Measurements from ENCODE around the gene ACYP1.
A peak's percentile ranks its signal among the peaks of the same experiment; 100 is the strongest.
"Not testable (repeated sequence)": the region's sequence is repeated elsewhere in the genome, so short reads cannot be mapped to it uniquely, and the experiment has no call there.

Gene ACYP1

GRCh38 chr14:75068294-75069120, 4.7 kb upstream of the ACYP1 start:
- DNase-seq, result peak; percentile 60

GRCh38 chr14:75067765-75068164, 3.9 kb upstream of the ACYP1 start:
- not testable (repeated sequence) for DNase-seq

DNA sequence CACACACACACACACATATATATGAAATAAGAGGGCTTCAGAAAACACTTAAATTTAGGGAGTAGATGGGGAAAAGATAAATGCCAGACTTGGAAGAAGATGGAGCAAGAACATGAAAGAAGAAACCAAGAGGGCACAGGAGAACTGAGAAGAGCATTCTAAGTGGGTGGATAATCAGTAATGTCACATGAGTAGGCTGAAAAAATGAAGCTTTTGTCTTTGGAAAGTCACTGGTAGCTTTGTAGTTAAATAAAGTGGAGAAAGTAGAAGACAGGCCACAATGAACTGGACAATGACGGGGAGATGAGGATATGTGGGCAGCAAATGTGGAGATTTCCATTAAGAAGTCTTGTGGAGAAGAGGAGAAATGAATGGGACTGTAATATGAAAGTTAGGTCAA, 3.4 kb upstream of the ACYP1 start:
- no peak for DNase-seq

GRCh38 chr14:75066691-75067090, 2.9 kb upstream of the ACYP1 start:
- no peak for DNase-seq

DNA sequence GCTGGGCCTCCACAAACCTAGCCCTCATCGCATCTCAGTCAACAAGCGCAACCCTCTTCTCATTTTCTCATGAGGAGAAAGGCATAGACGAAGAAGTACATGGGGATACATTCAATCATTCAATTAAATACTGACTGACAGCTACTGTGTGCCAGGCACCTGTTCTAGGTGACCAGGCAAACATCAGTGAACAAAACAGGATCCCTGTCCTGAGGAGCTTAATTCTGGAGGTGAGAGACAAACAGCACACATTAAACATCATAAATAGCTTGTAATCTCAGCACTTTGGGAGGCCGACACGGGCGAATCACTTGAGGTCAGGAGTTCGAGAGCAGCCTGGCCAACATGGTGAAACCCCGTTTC, 362 bp upstream of the ACYP1 start:
- no peak for DNase-seq

DNA sequence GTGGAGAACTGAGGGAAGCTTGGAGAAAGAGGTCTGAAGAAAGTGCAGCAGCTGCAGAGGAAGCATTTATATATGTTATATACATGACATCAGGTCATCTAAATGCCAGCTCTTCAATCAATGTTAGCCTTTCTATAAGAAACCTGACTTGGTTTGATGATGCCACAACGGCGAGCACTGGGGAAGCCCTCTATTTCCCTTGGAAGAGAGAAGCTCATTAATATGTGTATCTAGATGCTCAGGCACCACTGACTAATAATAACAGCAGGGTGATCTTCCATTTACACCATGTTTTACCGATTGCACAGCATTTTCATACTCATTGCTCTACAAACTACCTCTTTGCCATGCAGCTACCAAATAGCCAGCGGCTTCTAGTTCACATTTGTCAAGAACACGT, 811 bp downstream of the ACYP1 start:
- peak; percentile 40 for DNase-seq

DNA sequence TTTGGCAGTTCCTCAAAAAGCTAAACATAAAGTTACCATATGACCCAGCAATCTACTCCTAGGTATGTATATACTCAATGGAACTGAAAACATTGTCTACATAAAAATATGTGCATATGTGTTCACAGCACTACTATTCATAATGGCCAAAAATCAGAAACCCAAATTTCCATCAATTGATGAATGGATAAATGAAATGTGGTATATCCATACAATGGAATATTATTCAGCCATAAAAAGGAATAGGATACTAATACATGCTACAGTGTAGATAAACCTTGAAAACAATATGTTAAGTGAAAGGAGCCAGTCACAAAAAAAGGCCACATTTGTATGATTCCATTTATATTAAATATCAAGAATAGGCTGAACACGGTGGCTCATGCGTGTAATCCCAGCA, 3.4 kb downstream of the ACYP1 start:
- DNase-seq, result no peak

GRCh38 chr14:75059642-75060041, 4.2 kb downstream of the ACYP1 start:
- no peak for DNase-seq

- no peak for DNase-seq
Measured at GRCh38 chr14:75054421-75054820, 9.4 kb downstream of the ACYP1 start.

DNA sequence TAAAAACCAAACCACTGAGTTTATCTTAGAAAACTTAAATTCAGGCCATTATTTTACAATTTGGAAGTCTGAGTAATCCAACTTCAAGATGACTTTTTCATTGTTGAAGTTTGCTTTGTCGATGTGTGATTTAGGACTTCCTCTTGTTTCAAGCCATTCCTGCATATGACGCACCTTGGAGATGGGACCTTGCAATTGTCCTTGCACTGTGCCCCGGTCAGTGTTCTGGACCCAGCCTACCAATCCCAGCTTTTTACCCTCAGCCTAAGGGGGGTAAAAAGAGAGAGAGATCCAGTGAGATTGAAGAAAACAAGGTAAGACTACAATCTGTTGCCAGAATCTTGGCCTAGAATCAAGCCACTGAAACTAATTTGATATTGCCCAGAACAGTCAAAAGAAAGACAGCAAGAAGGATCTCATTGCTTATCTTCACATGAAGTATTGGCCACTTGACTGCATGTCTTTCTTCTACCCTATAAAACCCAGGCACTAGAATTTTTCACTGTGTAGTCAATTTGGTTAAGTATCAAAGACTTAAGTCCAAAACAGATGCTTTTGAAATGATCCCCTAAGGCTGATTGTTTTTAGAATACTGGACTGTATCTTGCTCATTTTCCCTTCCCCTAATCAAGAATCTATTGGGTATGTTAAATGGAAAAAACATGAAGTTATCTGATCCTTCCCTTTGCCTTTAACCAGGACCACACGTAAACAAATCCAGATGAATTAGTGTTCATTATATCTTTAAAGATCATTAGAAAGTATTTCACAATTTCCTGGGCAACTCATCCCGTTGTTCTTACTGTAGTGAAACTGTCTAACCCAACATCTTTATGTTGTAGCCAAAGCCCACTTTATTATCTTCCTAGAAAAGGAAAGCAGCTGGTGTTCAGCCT, 10.2 kb downstream of the ACYP1 start:
- no peak for DNase-seq

- DNase-seq, result peak; percentile 37
Measured at GRCh38 chr14:75051556-75051899, 12.3 kb downstream of the ACYP1 start.

DNA sequence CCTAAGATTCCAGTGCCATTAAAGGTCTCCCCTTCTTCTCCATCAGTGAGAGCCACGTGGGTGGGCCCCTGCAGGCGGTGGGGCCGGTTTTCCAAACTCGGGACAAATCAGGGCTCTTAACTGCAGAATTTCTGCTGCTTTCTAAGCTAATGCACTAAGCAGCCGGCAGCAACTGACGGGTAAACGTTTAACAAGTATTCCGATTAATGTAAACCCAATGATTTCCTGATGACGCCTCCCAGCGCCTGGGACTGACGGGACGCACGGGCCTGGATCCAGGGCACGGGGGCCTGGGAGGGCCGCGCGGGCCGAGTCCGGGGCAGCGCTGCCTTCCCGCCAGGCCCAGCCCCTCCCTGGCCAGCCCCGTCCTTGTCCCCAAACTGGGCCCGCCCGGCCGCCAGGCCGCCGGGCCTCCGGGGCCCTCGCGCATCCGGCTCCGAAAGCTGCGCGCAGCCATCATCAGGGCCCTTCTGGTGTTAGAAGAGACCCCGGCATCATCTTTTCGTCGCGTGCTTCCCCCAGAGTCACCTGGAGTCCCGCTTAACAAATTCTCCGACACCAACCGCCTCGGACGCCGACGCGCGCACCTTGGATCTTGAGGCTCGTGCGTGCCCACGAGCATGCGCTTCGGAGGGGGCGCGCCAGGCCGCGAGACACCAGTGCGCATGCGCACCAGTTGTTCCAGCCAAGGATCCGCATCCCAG, 12.8 kb downstream of the ACYP1 start, which contains the start of gene MLH3:
TSS of gene MLH3 (minus strand) at position 616 of the 704 bp plus-strand sequence. CDS start 1,812 bp downstream, outside the sequence.
- peak; percentile 96 for DNase-seq

GRCh38 chr14:75049731-75050201, 14.1 kb downstream of the ACYP1 start:
- no peak for DNase-seq

- DNase-seq, result no peak
Measured at GRCh38 chr14:75049136-75049535, 14.7 kb downstream of the ACYP1 start.

- no peak for DNase-seq
Measured at GRCh38 chr14:75048101-75048500, 15.7 kb downstream of the ACYP1 start.

DNA sequence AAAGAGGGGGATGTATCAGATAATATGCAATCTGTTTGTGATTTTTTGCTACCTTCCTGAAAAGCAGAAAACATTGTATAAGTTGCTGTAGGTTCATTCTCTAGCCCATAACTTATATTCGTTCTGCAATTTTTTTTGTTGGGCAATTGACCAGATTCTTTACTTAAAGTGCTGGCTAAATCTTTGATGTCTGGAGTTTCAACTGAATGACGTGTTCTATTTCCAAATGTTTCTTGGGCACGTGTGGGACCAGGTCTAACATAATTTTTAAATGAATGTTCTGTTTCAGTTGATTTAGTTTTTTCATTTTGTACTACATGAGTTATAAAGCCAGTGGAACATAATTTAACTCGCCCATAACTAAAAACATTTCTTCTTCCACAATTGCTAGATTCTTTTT, 16.3 kb downstream of the ACYP1 start:
- no peak for DNase-seq

- no peak for DNase-seq
Measured at GRCh38 chr14:75046899-75047298, 16.9 kb downstream of the ACYP1 start.

DNA sequence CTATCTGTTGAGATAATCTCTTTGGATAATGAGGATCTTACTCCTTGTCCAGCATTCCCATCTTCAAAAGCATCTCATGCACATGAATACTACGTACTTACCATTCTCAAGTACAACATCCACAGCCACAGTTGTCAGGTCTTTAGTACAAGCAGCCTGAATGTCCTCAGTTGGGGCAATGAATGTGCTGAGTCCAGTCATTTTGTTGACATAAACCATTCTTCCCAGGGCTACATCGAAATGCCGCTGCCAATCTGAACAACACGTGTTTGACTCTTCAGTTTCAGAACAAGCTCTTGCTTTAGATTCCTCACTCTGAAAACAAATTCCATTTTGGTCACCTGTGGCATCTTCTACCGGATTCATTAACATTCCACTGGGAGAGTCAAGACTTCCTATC, 17.5 kb downstream of the ACYP1 start:
- no peak for DNase-seq

GRCh38 chr14:75044752-75045151, 19.1 kb downstream of the ACYP1 start:
- DNase-seq, result no peak

GRCh38 chr14:75044322-75044721, 19.5 kb downstream of the ACYP1 start:
- DNase-seq, result no peak

DNA sequence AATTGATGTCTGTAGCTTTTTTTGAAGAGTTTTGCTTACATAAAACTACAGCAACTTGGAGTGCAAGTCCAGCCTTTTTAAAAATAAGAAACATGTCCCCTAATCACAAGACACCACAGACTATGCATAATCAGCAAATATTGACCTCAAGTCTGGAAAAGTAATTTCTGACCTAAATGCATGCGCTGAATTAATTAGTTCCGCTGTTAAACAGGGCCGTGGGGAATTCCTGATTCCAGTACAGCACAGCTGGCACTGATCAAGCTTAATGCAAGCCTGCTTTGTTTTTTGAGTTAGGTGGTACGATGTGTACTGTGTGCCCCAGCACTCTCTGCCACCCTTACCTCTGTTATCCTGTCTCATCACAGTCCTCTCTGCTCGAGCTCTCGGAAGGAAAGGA, 21.8 kb downstream of the ACYP1 start:
- DNase-seq, result peak; percentile 49

GRCh38 chr14:75041613-75042012, 22.2 kb downstream of the ACYP1 start:
- DNase-seq, result no peak

DNA sequence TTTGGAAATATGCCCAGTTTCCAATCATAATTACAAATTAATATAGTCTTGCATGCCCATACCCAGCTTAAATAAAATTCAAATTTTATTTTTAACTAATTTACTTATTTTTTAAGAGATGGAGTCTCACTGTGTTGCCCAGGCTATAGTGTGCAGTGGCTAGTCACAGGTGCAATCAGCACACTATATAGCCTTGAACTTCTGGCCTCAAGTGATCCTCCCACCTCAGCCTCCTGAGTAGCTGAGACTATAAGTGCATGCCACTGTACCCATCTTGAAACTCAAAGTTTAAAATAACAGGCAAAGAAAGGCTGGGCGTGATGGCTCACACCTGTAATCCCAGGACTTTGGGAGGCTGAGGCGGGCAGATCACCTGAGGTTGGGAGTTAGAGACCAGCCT, 22.9 kb downstream of the ACYP1 start:
- no peak for DNase-seq

All from NCI-H69 (cell line).